Fibroblast of skin of left biceps (primary cell): Measurements from ENCODE around the gene SLC22A14.
"Not testable (repeated sequence)": the region's sequence is repeated elsewhere in the genome, so short reads cannot be mapped to it uniquely, and the experiment has no call there.

ENCODE experiments used
- DNase-seq, 2 experiments: peaks; one replicate each; pipeline ENCODE4 v3.0.0-alpha.2; 2013; ENCODE audit warnings: low read depth in 2 of 2

SLC22A14 gene, protein sequence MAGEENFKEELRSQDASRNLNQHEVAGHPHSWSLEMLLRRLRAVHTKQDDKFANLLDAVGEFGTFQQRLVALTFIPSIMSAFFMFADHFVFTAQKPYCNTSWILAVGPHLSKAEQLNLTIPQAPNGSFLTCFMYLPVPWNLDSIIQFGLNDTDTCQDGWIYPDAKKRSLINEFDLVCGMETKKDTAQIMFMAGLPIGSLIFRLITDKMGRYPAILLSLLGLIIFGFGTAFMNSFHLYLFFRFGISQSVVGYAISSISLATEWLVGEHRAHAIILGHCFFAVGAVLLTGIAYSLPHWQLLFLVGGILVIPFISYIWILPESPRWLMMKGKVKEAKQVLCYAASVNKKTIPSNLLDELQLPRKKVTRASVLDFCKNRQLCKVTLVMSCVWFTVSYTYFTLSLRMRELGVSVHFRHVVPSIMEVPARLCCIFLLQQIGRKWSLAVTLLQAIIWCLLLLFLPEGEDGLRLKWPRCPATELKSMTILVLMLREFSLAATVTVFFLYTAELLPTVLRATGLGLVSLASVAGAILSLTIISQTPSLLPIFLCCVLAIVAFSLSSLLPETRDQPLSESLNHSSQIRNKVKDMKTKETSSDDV

GRCh38 chr3:38281895-38282686, at the start of gene SLC22A14:
Gene SLC22A14, plus strand, starts transcription at chr3:38282294. Its CDS starts 23,733 bp downstream, at chr3:38306027.
- DNase-seq, result no peak

DNA sequence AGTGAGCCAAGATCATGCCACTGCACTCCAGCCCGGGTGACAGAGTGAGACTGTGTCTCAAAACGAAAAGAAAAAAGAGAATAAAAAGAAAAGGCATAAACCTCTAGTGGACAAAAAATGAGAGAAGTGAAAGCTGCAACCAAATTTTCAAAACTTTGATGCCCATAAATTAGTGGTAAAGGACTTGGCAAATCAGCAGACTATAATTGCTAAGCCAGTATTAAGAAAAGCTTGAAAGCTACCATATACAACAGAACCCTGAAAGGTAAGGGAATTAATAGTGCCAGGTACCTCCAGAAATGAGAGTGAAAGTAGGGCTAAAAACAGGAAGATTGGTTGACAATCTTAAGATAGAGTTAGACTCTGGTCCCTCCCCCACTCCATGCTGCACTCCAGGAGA, 49.4 kb upstream of the SLC22A14 start:
- DNase-seq, result no peak

- no peak for DNase-seq
These were observed 46.6 kb upstream of the SLC22A14 start for GRCh38 chr3:38235466-38235865.

GRCh38 chr3:38238416-38239008, 43.6 kb upstream of the SLC22A14 start:
- no peak for DNase-seq

DNA sequence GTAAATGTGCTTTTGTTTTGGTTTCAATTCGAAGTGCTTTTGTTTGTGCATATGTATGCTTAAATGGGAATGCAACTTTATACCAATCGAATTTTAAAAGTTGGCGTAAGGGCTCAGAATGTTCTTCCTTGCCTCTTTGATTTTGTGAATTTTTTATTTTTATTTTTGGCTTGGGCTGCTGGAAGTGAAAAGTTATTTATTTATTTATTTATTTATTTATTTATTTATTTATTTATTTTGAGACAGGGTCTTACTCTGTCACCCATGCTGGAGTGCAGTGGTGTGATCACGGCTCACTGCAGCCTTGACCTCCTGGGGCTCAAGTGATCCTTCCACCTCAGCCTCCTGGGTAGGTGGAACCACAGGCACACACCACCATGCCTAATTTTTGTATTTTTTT, 39.3 kb upstream of the SLC22A14 start:
- not testable (repeated sequence) for DNase-seq

DNA sequence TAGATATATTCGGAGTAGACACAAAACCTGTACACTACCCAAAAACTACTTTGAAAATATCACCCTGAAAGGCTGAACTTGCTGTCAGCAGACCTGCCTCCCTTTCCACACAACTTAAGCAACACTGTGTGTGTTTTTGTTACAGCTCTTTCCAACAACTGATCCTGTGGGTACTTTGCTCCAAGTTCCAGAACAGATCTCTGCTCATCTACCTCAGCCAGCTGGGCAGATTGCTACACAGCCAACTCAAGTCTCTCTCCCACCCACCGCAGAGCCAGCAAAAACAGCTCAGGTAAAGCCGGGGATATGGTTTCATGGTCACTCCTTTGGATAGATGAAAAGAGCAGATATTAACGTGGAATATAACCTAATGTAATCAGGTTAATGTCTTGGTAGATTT, 36.2 kb upstream of the SLC22A14 start:
- DNase-seq, result no peak

DNA sequence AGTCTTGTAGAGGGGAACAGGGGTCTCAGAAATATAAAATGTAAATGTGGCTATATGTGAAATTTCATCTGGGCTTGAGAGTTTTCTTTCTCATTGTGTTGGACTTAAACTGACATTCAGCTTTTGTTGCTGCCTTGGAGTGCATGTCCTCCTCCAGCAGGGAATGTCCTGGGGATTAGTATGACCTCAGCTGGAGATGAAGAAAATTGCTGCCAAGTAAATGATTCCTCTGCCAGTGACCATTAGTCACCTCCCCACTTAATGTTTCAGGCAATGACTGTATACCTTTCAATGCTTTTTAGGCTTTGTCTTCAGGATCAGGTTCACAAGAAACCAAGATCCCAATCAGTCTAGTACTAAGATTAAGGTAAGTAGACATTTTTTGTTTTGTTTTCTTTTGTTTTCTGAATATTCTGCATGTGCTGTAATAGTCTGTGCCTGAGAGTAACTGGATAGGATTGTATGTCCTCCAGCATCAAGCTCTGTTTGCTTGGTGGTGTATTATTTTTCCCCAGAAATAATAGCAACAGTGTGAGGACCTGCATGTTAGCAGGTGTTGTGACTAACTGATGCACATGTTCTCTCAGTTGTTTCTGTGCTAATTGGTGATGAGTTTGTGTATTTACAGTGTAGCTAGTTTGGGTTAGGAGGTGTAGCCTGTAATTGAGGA, 34.6 kb upstream of the SLC22A14 start:
- DNase-seq, result peak; percentile 46 to 52

DNA sequence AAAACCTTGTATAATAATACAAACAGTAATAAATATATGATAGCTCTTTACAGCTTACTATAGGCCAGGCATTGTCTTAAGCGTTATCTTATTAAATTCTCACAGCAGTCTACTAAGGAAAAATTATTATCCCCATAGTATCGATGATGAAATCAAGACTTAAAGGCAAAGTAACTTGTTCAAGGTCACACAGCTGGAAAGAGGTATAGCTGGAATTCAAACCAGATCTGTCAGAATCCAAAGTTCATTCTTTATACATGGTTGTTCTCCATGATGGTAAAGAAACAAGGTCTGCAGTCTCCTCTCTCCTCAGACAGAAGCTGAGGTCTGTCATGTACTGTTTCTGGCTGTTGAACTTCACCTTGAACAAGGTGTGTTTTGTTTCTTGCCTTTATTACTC, 31.9 kb upstream of the SLC22A14 start:
- no peak for DNase-seq

DNA sequence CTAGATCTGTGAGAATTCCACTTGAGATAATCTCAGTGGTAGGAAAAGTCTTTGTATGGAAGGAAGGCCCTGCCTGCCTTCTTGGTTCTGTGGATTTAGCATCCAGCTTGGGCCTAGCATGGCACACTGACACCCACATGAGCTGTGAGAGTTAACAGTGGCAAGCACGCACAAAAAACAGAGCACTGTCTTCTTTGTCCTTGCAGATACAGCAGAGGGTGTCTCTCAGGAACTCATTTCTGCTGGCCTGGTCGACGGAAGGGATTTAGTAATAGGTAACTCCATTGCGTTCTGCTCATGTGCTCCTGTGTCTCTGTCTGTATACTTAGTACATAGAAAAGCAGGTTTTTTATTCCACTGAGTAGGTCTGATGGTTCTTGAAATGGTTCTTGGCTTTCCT, 30.9 kb upstream of the SLC22A14 start:
- DNase-seq, result no peak

GRCh38 chr3:38253704-38254103, 28.4 kb upstream of the SLC22A14 start:
- DNase-seq, result no peak

GRCh38 chr3:38254872-38255271, 27.2 kb upstream of the SLC22A14 start:
- DNase-seq, result no peak

- DNase-seq, result no peak
These were observed 26.5 kb upstream of the SLC22A14 start for GRCh38 chr3:38255627-38256026.

DNA sequence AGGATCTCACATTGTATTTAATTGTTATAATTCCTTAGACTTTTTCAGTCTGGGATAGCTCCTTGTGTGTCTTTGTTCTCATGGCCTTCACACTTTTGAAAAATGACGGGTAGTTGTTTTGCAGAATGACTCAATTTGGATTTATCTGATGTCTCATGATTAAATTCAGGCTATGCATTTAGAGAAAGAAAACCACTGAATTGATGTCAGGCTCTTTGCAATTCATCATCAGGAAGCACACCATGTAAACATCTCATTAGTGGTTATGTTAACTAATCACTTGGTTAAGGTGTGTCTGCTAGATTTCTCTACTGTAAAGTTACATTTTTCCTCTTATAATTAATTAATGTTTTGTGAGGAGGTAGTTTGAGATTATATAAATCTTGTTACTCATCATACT, 24.5 kb upstream of the SLC22A14 start:
- no peak for DNase-seq

DNA sequence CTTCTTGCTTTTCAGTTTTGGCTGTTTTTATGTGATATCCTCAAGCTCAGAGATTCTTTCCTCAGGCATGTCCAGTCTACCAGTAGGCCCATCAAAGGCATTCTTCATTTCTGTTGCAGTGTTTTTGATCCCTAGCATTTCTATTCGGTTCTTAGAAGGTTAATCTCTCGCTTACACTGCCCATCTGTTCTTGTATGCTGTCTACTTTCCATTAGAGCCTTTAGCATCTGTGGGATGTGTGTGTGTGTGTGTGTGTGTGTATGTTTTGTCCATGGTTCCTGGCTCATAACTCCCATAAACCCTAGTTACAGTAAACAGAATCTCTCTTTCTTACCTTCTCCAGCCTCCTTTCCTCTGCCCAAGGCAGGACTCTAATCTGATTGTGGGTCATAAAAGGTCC, 21.6 kb upstream of the SLC22A14 start:
- DNase-seq, result no peak

DNA sequence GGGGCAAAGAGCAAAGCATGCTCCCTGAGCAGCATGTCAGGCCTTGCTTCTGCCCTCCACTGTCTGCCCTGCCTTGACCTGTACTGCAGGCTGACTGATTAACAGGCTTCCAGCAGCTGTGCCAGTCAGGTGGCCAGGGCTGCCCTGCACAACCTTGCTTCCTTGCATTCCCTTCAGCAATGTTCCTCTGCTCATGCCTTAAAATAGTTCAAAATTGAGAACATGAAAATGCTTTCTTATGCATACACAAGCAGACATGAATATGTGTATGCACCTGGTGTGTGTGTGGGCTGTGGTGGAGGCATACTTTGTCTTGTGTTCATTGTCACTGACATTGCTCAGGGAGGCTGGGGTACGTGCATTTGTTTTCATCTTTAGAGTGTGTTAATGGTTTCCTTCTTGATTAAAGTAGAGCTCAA, 17.7 kb upstream of the SLC22A14 start:
- no peak for DNase-seq

- DNase-seq, result no peak
These were observed 17.3 kb upstream of the SLC22A14 start for GRCh38 chr3:38264779-38265178.

DNA sequence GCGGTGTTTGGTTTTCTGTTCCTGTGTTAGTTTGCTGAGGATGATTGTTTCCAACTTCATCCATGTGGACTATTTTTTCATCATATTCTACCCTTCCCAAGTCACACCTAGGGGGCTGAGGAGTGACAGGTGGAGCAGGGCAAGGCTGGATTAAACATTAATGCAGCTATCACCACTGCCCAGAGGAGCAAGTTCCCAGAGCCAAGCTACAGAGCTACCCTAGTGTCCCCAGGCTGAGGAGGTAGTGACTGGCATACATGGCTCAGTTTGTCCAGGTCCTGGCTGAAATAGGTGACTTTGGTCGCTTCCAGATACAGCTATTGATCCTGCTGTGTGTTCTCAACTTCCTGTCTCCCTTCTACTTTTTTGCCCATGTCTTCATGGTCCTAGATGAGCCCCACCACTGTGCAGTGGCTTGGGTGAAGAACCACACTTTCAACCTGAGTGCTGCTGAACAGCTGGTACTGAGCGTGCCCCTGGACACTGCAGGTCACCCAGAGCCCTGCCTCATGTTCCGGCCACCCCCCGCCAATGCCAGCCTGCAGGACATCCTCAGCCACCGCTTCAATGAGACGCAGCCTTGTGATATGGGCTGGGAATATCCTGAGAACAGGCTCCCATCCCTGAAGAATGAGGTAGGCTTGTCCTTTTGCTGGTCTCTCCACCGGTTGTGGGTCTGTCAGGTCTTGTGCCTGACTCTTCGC, 16.3 kb upstream of the SLC22A14 start, which contains the start of gene SLC22A13:
TSS of gene SLC22A13 (plus strand) at position 209 of the 704 bp plus-strand sequence. CDS start at position 258, 49 bp downstream.
- DNase-seq, result no peak

DNA sequence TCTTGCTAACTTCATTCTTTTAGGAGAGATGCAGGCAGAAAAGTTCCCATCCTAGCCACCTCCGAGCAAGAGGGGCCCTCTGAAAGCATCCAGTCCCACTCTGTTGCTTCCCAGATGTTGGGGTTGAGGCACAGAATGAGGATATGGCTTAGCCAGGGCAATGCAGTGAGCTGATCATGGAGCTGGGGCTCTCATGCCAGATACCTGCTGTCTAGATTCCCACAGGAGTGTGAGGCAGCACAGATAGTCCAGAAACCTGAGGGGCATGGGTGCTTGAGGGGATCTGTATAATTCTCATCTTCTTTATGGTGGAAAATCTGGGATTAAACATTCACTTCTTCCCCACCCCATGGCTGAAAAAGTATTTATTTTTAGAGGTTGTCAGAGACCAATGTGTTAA, 15.3 kb upstream of the SLC22A14 start:
- DNase-seq, result no peak

DNA sequence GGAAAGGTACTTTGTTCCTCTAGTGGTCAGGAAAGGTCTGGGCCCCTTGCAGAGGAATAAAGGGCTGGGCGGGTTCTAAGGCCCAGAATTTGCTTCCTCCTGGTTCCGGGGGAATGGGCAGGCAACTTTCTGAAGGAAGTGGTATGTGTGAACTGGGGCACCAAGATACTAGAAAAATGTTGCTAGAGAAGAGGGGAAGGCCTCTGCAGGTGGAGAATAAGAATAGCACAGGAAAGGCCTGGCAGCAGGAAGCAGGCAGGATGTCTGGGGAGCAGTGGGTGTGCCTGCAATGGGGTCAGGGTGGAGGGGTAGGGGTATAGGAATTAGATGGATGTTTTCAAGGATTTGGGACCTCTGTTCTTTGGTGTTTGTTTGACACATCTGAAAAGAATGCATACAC, 14.4 kb upstream of the SLC22A14 start:
- no peak for DNase-seq

DNA sequence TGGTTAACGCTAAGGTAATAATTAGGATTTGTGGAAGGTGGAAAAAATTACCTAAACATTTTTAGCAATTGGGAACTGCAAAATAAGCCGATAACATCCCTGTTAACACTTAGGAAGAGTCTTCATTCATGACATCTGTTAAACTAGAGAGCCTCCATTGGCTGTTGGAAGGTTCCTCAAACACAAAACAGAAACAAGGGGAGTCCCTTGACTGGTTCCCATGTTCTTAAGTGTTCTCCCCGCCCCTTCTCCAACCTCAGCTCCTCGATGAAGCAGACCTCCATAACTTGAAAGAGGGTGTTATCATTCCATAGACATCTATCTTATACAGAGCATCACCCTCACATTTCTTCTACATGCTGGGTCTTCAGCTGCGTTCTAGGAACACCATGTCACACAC, 14.0 kb upstream of the SLC22A14 start:
- no peak for DNase-seq

DNA sequence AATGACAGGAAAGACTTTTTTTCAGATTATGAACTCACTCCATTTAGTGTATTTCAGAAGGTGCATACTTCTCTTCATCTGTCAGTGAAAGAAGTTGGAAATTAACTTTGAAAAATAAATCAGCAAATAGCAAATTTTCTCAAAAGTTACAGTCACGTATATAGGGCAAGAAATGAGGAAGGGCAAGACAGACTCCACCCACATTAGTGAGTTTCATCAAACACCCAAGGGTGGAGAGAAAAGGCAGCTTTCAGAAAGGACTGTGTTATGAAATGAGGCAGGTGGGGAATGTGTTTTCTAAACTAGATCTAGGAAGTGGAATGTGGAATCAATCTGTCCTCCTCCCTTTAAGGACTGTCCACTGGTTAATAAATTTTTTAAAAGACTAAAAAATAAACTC, 13.6 kb upstream of the SLC22A14 start:
- no peak for DNase-seq
